GM21619 (cell line): ENCODE measurements around the gene DOLPP1.
A peak's percentile ranks its signal among the peaks of the same experiment; 100 is the strongest.

Experiments
- ATAC-seq: cut with Tn5 transposase; IDR thresholded peaks from one replicate; pipeline ENCODE4 v1.9.1; 2021; ENCODE audit not compliant: unreplicated experiment

DOLPP1 gene

DNA sequence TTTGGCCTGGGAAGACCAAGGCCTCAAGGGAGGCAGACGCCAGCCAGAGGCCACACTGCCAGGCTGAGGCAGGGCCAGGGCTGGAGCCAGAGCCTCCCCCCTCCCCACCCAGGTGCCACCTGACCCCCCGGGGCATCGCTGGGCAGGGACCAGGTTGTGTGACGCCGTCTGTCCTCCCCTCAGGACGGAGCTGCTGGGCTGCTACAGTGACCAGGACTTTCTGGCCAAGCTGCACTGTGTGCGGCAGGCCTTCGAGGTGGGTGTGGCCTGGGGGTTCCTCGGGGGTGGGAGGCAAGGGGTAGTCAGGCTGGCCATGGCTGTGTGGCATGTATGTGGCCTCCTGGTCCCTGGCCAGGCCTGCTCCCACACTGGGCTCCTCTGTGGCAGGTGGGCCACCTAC lies 17.9 kb upstream of the DOLPP1 start:
- no peak for ATAC-seq

DNA sequence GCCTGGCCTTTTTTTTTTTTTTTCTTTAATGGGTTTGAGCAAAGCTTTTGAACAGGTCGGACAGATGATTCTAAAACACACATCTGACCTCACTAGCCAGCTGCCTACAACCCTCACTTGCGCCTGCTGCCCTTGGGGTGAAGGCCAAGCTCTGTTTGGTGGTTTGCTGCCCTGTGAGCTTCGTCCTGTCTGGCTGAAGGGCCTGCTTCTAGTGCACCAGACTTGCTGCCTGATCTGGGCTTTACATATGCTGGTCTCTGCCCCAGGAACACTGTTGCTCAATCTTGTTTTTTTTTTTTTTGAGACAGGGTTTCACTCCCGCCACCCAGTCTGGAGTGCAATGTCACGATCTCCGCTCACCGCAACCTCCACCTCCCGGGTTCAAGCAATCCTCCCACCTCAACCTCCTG lies 16.4 kb upstream of the DOLPP1 start:
- ATAC-seq = no peak

DNA sequence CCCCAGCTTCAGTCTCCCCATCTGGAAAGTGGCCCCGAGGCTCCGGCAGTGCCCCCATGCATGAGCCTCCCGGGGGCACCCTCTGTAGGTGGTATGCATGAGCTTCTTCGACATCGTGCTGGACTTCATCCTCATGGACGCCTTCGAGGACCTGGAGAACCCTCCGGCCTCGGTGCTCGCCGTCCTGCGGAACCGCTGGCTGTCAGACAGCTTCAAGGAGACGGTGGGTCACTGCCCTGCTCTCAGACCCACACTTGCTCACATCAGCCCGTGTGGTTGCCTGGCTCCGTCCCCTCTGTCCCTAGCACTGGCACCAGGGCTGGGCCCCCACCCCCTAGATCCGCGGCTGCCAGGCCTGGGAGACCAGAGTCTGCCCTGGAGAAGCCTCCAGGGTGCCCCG lies 12.8 kb upstream of the DOLPP1 start:
- ATAC-seq = no peak

DNA sequence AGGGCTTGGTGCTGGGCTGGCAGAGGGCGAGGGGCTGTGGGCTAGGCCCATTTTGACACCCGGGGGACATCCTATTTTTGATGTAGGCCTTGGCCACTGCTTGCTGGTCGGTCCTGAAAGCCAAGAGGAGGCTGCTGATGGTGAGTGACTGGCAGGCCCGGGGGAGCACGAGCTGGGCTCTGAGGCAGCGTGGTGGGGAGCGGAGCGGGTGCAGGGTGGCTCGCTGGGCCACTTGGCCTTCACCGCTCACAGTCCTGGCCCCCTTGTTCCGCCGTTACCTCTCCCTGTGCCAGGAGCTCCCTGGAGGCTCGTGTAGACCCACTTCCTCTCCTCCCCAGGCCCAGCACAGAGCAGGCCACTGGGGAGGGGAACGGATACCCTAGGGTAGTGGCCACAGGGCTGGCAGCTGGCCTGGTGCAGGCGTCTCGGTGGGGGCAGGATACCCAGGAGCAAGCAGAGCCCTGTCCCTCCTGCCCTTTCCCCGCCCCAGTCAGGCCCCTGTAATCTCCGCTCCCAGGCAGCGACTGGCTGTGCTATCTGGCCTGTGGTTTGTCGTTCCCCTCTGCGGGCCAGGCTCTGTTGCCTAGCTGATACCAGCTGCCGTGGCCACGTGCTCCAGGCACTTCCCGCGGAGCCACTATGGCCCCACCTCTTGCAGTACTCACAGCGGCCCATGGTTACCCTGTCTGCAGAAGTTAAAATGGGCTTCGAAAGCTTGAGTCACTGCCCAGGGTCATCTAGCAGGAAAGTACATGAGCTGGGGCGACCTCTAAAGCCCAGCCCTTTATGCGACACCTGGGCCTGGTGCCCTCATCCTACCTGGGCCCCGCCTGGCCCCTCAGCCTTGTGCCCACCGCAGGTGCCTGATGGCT lies 11.7 kb upstream of the DOLPP1 start:
- ATAC-seq = peak; percentile 66

DNA sequence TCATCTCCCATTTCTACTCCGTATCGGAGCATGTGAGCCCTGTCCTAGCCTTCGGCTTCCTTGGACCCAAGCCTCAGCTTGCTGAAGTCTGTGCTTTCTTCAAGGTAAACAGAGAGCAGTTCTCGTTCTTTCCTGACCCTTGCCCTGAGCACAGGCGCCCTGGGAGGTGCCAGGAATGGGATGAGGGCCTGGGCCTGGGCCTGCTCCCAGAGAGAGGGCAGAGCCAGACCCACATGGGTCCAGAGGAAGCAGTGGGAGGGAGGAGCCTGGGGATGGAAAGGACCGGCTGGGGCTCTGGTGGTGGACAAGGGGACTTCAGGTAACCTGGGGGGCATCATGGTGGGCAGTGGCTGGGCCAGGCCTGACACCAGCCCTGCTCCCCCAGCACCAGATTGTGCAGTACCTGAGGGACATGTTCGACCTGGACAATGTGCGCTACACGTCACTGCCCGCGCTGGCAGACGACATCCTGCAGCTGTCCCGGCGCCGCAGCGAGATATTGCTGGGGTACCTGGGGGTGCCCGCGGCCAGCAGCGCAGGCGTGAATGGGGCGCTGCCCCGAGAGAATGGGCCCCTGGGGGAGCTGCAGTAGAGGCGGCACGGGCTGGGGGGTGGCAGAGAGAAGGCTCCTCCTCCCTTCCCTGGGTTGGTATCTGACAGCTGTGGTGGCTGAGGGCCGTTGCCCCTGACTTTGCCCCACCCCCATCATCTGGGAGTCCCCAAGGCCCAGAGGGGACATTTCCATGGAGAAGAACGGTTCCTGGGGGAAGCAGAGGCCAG lies 10.9 kb upstream of the DOLPP1 start:
- ATAC-seq = no peak

DNA sequence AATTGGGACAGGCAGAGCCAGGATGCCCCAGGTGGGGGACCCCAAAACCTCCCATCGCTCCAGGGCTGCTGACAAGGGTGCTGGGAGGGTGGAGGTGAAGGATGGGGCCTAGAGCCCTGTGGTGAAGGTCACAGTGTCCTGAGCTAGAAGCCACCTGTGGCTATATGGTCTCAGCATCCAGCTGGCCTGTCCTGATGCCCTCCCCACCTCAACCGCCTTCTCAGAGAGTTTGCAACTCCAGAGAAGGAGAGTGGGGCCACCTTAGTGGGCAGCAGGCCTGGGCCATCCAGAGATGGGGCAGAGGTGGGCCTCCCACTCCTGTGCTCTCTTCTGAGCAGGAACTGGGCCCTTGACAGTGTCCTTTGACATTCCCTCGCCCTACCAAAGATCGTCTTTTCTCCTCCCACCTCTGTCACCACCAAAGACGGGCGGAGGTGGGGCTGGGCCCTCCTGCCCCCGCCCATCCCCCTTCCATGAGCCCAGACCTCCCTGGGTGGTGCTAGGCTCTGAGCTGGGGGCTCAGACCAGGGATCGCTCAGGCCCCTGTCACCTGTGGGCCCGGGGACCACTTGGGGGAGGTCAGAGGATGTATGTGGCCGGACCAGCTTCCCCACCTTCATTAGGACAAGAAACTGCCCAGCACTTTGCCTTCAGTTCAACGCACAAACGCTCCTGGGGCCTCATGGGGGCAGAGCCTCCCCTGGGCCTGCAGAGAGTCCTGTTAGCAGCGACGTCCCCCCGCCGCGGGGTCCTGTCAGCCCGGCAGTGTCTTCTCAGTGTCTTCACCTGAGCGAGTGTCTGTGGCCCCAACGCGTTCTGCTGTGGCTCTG lies 10.0 kb upstream of the DOLPP1 start:
- ATAC-seq = no peak

DNA sequence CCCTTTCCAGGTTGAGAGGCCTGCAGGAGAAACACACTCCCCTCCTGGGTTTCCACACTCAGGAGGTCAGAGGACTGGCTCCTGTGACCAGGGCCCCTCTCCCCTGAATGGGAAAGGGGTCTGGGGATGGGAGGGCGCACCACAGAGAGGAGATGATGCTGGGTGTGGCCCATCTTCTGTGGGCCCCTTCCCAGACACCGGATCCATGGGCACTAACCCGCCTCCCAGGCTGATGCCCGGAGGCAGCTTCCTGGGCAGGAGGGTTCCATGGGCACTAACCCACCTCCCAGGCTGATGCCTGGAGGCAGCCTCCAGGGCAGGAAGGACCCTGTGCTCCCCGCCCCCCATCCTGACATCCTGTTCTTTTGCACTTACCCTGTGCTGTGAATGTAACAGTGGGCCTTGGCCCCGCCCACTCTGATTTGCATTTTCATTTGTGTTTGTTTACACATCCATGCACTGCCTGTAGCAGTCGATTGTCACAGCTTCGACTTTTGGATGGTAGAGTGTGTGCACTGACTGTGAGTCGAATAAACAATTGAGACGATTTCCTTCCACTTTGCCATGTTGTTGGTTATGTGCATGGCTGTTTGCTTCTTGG lies 9.3 kb upstream of the DOLPP1 start:
- no peak for ATAC-seq

DNA sequence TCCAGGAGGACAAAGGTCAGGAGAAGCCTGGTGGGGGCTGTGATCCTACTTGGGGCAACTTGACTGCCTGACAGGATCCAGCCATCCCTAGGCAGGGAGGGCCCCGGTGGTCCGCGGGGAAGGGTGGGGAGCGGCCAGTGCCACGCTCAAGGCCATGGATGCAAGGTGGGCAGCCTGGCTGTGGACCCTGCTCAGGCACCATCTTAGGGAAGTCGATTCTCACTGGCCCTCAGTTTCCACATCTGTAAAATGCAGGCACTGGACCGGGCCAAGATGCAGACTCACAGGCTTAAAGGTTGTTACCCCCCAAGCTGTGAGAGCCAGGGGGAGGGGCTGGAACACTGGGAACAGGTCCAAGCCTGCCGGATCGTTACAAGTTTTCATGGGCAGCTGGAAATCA lies 8.7 kb upstream of the DOLPP1 start:
- ATAC-seq = no peak

DNA sequence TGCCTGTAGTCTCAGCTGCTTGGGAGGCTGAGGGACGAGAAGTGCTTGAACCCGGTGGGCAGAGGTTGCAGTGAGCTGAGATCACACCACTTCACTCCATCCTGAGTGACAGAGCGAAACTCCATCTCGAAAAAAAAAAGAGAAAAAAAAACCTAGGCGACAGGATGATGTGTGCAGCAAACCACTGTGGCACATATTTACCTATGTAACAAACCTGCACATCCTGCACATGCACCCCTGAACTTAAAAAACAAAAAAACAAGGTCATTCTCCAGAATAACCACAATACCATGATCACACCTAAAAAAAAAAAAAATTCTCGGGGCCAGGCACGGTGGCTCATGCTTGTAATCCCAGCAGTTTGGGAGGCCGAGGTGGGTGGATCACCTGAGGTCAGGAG lies 7.5 kb upstream of the DOLPP1 start:
- ATAC-seq = no peak

DNA sequence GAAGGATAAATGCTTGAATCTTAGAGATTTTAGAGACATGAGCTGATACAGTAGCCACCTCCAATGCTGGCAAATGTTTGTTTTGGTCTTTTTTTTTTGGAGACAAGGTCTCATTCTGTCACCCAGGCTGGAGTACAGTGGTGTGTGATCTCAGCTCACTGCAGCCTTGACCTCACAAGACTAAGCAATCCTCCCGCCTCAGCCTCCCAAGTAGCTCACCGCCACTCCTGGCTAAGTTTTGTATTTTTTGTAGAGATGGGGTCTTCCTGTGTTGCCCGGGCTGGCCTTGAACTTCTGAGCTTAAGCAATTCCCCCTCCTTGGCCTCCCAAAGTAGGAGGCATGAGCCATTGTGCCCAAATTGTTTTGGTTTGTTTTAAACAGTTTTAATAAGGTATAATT lies 6.8 kb upstream of the DOLPP1 start:
- ATAC-seq = no peak

DNA sequence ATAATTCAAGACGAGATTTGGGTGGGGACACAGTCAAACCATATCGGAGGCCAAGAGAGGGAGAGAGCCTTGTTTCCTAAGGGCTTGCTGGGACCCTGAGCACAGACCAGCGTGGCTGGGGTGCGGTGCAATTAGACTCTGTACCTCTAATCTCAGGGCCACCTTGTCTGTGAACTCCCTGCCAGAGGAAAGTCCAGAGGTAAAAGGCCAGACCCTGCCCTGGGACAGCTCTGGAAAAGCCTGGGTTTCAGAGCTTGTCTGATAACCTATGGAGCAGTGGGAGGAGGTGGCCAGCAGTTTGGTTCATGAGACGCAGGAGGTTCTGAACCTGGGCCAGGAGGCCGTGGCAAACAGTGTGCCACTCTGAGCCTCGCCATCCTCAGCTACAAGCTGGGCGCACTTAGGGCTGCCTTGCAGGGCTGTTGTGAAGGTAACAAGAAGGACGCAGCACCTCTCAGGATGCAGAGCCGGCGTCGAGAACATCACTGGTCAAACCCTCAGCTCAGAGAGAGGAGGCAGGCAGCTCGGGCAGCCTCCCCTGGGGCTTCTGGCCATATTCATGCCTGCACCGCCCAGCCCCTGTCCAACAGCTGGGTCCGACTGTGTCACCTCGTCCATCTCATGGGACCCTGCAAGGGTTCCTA lies 4.8 kb upstream of the DOLPP1 start:
- ATAC-seq = no peak

DNA sequence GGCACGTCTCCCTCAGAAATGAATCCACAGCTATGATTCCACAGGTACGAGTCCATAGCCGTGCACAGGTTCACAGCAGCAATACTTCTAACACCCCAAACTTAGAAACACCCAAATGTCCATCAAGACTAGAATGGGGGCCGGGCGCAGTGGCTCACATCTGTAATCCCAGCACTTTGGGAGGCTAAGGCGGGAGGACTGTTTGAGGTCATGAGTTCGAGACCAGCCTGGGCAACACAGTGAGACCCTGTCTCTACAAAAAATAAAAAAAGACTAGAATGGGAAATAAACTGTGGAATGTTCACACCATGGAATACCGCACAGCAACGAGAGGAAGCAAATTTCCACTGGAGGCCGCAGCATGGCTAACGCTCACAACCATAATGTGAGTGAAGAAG lies 4.3 kb upstream of the DOLPP1 start:
- ATAC-seq = no peak

DNA sequence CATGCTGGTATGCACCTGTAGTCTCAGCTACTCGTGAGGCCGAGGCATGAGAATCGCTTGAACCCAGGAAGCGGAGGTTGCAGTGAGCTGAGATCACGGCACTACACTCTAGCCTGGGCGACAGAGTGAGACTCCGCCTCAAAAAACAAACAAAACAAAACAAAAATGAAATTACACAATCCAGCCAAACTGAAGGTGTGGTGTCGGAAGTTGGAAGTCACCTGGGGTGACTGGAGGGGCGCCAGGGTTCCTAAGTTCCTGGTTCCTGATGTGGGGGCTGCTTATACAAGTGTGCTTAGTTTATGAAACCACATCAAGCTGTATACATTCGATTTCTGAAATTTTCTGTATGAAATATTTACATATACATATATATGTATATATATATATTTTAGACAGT lies 3.7 kb upstream of the DOLPP1 start:
- no peak for ATAC-seq

DNA sequence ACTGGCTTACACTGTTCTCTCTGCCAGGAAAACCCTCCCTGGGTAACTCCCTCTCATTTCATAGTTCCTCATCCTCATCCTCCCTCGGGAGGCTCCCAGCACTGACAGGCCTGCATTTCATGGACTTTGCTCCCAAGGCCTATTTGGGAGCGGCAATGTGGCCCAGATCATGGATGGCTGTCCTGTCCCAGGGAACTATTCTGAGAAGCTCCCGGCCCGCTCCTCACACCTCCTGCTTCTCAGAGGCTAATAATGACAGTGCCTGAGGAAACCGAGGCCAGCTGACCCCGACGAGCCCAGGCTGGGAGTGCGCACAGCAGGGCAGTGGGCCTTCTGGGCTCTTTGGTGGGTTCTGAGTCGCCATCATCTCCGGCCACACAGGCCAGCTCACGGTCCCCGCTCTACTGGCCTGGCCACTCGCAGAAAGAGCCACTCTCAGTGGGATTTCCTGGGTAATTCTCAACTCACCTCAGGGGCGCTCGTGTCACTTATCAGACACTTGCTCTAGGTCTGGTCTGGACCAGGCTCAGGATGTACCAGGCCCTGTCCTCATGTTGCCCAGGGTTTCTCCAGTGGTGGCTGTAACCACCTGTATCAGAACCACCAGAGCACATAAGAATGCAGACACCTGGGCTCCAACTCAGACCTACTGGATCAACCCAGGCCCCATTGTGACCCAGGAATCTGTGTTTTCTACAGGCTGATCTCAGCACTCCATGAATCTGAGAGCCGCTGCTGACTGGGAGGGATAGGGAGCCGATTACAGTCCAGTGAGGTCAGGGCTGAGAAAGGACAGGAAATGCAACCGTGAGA lies 2.0 kb upstream of the DOLPP1 start:
- ATAC-seq = no peak

DNA sequence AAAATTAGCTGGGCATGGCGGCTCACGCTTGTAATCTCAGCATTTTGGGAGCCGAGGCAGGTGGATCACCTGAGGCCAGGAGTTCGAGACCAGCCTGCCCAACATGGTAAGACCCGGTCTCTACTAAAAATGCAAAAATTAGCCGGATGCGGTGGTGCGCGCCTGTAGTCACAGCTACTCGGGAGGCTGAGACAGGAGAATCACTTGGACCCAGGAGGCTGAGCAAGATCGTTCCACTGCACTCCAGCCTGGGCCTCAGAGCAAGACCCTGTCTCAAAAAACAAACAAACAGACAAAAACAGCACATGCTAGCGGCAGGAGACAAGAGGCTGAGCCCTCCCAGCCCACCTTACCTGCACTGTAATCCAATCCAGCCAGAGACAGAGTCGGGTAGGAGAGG lies 1.1 kb upstream of the DOLPP1 start:
- ATAC-seq = no peak

DNA sequence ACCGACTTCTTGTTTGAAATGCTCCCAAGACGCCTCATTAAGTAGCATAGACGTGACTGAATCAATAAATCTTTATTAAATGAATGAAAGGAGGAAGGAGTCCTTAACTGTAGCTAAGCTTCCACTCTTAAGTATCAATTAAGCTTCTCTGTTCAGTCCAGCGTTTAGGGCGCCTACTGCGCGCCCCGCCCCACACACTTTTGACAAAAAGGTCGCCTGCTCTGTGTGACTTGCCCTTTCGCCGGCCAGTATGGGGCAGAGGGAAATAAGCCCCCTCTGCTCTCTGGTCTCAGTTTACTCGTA lies 662 bp upstream of the DOLPP1 start:
- no peak for ATAC-seq

DNA sequence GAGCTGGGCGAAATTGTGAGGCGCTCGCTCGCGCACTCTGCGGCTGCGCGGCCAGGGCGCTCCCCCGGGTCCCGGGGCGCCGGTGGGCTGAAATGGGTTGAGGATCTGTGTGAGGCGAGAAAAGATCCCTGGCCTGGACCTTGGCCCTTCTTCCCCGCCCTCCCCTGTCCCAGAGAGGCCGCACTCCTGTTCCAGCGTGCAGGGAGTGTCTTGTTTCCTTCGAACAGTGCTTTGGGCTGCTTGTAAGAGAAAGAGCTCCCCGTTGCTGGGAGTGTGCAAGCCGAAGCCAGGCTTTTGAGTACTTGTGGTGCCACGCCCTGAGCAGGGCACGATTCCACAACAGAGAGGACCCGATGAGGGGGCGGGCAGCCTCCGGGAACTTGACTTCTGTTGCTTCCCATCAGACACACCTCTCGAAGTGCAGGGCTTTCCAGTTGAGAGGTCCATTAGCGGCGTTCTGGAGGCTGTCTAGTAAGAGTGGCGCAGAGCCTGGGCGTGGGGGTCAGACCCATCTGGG lies 535 bp downstream of the DOLPP1 start:
- no peak for ATAC-seq

DNA sequence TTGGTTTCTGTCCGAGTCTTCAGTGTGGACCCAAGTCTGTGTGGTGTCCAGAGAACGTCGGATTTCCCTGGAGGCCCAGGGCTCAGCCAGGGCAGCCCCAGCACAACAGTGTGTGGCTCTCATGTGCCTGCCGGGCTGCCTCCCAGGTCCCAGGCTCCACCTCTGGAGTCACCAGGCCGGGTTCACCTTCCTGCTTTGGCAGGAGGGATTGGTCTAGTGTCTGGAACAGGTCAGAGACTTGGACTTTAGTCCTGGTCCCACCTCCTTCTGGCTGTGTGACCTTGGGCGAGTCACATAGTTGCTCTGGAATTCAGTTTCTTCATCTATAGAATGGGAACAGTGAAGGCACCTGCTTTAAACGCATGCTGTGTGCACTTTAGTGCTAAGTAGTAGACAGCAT lies 3.2 kb downstream of the DOLPP1 start:
- no peak for ATAC-seq

DNA sequence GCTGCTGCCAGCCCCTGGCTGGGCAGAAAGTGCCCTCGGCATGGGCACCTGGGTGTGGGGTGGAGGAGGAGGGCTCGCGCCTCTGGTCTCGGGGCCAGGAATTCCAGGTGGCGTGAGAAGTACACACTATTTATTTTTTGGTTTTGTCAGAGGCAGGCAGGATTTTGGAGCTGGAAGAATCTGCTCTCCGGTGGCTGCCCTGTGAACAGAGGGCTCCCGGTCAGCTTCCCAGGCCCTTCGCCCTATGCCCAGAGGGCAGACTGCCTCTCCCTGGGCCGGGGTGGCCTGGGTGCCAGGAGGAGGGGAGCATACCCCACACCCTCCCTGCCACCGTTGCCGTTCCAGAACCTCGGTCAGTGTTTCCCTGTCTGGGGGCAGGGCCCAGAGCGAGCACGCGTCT lies 8.3 kb downstream of the DOLPP1 start:
- no peak for ATAC-seq
